D721Med (cell line): Measurements from ENCODE around the gene TDRD1.

Source experiments
- DNase-seq: peaks from one replicate; pipeline ENCODE4 v3.0.0; 2011; ENCODE audit warnings: low spot score; ENCODE audit not compliant: insufficient read length
- FAIRE-seq: peaks from 2 replicates; lab custom pipeline; 2011; peaks lifted over from hg19 to GRCh38; lab: Jason Lieb, UNC
- TF ChIP-seq, protein P1 (sequence below): IDR thresholded peaks from 2 replicates; pipeline ENCODE4 v1.5.1; 2012; ENCODE audit warnings: mild to moderate bottlenecking, control low read depth; ENCODE audit not compliant: insufficient read depth; ENCODE audit errors: missing control alignments

The TDRD1 gene

DNA sequence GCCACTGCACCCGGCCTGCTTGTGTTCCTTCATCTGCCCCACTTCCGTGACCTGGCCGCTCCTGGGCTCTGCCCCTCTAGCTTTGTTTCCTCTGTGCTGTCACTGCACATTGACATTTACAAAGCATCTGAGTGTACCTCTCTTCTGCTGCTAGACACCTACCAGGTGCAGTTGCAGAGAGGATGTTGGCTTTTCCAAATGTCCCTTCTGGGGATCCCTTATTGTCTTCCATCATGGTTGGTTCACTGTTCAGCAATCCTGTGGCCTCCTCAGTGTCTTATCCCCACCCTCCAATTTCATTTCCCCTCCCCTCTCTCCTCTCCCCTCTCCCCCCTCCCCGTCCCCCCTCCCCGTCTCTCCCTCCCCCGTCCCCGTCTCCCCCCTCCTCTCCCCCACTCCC is 73.7 kb downstream of the TDRD1 start:
- TF ChIP-seq, protein P1, sequence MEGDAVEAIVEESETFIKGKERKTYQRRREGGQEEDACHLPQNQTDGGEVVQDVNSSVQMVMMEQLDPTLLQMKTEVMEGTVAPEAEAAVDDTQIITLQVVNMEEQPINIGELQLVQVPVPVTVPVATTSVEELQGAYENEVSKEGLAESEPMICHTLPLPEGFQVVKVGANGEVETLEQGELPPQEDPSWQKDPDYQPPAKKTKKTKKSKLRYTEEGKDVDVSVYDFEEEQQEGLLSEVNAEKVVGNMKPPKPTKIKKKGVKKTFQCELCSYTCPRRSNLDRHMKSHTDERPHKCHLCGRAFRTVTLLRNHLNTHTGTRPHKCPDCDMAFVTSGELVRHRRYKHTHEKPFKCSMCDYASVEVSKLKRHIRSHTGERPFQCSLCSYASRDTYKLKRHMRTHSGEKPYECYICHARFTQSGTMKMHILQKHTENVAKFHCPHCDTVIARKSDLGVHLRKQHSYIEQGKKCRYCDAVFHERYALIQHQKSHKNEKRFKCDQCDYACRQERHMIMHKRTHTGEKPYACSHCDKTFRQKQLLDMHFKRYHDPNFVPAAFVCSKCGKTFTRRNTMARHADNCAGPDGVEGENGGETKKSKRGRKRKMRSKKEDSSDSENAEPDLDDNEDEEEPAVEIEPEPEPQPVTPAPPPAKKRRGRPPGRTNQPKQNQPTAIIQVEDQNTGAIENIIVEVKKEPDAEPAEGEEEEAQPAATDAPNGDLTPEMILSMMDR, result no peak
- FAIRE-seq (no peak), DNase-seq (no peak)

DNA sequence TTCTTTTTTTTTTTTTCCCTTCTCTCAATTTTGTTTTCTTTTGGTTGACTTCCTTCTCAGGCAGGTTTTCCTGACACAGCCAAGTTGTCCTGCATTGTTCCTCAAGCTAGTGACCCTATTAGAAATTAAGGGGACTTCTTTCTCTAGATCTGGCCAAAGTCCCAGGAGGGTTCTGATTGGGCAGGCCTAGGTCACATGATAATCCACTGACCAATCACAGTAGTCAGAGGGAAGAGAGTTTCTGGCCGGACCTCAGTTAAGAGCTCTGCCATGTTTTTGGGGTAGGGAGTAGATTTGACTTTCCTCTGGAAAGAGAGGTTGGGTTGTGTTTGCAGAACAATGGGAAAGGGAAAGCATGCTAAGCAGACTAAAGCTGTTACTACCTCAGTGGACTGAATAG is 76.1 kb downstream of the TDRD1 start:
- TF ChIP-seq, protein P1, result no peak
- DNase-seq, result no peak
- no peak for FAIRE-seq

DNA sequence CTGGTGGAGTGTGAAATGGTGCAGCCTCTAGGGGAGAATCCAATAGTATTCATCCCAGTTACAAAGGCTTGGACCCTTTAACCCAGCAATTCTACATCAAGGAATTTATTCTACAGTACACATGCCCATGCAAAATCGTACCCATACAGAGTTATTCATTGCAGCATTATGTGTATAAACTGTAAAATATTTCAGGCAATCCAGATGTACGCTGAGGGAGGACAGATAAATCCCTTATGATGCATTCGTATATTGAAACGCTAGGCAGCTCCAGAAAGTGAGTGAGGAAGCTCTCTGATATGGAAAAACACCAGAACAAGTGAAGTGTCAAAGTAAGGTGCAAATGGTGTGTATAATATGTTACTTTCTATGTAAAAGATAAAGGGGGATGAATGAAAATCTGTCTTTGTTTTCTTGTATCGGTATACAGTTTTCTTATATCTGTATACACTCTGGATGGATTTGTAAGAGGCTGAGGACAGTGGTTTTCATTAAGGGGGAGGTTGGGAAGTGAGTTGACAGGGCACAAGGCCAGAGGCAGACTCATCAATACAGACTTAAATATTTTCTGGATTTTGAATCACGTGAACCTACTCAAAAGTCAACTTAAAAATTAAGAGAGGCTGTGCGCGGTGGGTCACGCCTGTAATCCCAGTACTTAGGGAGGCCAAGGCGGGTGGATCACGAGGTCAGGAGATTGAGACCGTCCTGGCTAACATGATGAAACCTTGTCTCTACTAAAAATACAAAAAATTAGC is 77.0 kb downstream of the TDRD1 start:
- TF ChIP-seq, protein P1, result no peak
- DNase-seq (no peak), FAIRE-seq (no peak)

GRCh38 chr10:114256822-114257221 is 77.7 kb downstream of the TDRD1 start:
- no peak for DNase-seq
- no peak for FAIRE-seq

GRCh38 chr10:114257498-114257897 is 78.3 kb downstream of the TDRD1 start:
- FAIRE-seq (no peak), DNase-seq (no peak)
- TF ChIP-seq, protein P1, result no peak

More at GRCh38 chr10:114256822-114257221, 77.7 kb downstream of the TDRD1 start:
- TF ChIP-seq, protein P1, result no peak

DNA sequence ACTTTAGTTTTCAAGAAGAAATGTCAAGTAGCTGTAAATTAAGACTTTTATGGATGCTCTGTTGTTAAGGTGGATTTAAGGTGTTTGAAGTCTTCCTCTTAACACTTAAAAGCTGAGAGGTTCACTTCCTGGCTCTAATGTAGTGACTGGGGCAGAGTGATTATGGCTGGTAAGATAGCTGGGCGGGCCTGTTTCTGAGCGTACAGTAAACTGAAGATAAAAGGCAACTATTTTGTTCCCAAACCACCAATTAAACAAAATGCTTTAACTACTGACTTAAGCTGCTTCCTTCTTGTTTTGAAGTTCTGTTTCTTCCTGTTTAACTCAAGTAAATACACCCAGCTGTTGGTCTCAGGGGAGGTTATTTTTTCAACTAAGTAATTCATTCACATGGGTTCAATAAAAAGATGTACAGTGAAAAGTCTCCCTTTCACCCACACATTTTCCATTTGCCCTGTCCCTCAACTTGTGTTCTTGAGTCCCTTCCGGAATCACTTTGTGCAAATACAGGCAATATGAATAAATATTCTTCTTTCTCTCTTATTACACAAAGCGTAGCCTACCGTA is 79.2 kb downstream of the TDRD1 start:
- TF ChIP-seq, protein P1, result no peak
- no peak for FAIRE-seq
- DNase-seq, result no peak

- DNase-seq (no peak), FAIRE-seq (no peak)
- TF ChIP-seq, protein P1, result no peak
Measured at GRCh38 chr10:114259824-114260223, 80.7 kb downstream of the TDRD1 start.
